Measurements from ENCODE around the gene DPH6.

The DPH6 gene

DNA sequence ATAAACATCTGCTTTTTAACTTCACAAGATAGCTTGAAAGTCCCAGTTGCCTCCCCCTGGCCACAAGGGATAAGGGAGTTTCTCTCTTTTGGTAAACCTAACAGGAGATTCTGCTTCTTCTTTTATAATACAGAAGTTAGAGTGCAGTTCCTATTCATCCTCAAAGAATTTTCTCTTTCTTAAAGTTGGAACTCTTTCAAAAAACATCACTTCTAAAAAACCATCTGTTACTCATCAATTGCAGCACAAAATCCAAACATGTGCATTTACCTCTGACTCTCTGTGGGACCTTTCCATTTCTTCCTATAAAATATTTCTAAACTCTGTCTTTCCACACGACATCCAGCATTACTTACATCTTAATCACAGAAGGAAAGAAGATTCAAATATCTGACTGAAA, 5.1 kb downstream of the DPH6 start:
- peak; percentile 41 for DNase-seq (ENCODE audit: low read depth)

DNA sequence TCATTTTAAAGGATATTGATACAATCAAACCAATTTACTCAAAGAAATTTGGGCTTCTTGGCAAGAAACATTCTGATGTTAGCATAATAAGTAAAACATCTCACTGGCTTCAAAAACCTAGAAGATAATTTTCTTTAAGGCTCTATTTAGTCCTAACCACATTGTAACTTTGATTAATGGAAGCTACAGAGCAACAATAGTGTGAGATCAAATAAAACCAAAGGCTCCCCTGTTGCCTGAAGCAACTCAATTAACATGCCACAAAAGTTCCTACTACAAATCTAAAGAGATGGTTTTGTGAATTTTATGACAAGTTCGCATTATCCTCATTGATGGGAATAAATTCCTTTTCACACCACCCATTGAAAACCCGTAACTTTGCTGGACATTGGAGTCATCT, 5.9 kb downstream of the DPH6 start:
- DNase-seq (ENCODE audit: low read depth) = no peak

DNA sequence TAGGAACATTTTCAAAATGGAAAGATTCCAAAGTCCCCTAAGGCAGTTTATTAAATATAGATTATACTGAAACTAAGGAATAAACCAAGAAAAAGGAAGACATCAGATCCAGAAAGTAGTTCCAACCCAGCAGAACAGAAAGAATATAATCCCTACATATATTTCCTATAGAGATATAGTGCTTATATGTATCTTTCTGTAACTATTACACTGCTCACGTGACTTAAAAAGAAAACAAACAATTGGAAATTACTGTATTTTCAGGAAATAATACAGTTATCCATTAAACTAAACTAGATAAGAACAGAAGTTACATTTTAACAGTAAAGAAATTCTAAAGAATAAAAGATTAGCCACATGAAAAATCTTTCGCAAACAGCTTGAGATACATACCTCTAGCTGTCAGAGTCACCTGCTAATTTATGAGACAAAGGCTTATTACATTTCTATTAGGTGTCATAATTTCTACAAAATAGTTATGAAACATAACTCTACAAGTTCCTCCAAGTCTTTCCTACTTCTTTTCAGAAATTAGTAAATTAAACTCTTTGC, 10.5 kb downstream of the DPH6 start:
- DNase-seq (ENCODE audit: low read depth) = no peak

DNA sequence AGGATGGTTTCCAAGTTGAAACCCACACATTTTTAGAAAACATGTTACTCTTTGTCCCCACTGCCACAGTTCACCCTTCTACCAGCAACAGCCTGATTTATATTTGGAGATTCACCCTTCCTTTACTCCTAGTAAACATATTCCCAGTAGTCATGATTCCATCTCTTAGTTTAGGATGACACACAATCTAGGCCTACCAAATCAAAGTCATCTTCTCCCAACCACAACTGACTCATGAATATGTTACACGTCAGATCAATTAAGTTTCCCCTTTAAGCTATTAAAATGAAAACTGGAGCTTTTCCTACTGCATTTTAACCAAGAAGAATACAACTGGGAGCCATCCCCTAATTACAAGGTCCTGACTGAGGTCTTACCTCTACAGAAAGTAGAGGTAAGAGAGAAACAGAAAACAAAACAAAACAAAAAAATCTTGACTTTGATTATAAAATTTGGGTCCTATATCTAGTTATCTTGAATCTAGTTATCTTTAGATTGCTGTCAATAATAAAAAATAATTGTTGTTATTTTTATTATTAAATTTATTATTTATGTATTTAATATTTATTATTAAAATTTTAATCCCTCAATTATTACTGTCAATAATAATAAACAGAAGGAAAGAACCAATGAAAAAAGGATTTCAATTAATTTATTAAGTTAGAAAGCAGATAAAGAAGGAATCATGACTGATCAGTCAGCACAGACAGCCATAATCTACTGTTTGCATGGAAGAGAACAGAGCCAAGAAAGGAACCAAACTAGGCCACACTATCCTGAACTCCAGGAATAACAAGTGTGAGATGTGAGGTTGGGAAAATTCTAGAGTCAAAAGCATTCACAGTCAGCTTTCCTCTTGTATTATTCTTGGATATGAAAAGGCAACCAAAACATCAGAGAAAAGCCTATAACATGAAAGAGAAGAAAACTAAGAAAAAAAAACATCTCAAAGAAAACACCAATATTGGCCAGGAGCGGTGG, 12.5 kb downstream of the DPH6 start:
- DNase-seq (ENCODE audit: low read depth) = no peak

DNA sequence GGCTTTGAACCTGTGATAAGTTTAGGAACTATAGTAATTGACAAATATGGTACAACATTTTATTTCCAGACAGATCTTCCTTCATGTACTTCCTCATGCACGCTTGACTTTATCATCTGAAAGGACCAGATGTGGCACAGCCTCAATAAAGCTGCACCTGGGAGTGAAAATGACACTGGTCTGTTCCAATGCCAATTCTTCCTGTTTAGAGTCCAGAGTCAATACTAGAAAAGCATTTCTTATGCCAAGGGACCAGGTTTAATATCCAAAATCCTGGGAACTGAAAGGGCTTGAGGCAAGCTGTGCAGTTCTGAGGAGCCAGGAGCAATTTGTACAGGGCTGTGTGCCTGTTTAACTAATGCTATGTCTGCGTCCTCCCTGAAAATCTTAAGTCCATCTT, 15.3 kb downstream of the DPH6 start:
- no peak for DNase-seq (ENCODE audit: low read depth)

- no peak for DNase-seq (ENCODE audit: low read depth)
Measured at GRCh38 chr15:35529784-35530183, 16.2 kb downstream of the DPH6 start.

DNA sequence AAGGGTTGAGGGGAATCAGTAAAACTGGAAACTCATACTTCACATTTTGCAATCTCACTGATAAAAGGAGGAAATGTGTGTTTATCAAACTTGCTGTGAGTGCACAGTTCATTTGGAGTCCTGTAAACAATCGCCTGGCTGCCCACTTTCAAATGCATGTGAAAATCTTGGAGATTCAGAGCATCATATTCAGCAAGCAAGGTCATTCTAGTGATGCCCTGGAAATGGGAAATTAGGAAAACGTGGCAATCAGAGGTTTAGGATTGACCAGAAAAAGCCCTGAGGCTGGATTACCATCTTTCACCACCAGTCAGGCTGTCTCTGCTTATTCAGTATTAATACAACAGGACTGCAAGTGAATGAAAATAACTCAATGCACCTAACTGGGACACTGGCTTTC, 23.9 kb downstream of the DPH6 start:
- DNase-seq (ENCODE audit: low read depth) = no peak

DNA sequence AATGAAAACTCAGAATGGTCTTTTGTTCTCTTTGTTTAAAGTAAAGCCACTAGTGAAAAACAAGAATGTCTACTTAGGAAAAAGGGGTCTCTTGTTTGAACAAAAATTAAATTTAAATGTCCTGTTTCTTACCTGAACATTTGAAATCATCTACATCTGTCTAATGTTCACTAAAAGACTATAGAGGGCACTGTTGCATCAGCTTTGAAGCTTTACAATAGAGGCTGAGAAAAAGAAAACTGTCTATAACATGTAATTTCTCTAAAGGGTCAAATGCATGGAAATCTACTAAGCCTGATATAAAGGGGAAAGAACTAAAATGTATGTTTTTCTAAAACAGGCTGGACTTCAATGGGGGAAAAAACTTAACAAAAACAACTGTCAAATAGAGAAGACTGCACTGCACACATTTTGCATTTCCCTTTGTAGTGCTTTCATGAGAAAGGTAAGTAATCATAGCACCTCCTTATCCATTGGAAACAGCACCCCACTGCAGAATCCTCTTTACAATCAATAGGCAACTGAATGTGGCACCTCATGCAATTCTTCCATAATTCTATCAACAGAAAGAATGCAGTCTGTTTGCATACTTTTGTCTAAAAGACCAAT, 26.3 kb downstream of the DPH6 start:
- DNase-seq (ENCODE audit: low read depth) = peak; percentile 39

DNA sequence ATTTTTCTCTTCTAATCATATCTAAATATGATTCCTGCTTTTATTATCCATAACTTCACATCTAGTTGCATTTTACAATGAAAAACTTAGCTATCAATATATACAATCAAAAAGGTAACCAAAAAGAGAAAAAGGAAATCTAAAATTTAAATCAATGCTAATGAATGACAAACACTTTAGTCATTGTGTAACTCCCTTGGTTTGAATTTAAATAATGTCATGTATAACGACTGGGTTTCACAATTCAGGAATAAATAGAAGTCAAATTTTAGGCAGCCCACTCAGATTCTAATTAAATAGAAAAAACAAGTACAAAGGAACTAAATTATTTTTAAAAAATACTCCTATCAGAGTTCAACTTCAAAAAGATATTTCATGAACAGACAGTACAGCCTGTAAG, 26.9 kb downstream of the DPH6 start:
- no peak for DNase-seq (ENCODE audit: low read depth)

DNA sequence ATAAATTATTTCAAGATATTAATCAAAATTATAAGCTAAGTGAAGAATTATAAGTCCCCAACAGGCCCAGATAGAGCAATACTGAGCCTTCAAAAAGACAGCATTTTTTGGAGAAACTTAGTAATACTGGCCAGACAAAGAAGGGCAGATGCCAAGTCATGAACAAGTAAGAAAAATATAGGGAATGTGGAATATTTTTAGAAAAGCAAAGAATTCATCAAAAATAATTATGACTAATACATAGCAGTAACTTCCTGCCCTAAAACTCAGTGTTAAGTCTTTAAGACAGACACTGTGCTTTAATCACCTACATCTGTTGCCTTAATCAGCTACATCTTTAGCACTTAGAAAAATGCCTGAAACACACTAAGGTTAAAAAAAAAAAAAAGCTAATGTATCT, 31.2 kb downstream of the DPH6 start:
- DNase-seq (ENCODE audit: low read depth) = peak; percentile 4

DNA sequence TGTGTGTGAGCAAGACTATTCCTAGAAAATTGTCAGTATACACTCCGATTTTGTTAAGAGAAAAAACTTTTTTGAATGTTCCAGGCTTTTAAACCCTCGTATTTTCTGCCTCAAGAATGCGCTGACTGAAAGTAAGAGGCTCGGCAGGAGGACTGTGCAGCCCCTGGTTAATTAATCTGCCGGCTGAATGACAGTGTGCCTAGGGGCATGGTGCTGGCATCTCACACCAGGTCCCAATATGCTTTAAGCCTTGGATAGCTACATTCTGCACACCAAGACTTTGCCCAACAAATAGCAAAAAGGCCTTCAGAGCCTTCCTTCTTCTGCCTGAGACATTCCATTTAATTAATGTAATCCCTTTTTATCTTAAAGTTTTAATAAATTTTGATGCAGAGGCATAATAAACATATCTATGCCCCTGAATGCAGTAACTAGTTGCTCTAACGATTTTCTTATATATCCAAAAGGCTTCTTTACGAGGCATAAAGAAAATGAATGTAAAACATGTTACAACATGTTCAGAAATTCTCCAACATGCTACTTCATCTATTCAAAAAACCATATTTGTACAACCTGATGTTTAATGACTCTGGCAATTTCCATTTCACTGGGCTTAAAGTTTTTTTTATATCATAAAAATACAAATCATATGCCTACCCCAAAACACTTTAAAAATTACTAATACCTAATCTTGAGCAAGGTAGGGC, 37.9 kb downstream of the DPH6 start:
- DNase-seq (ENCODE audit: low read depth) = no peak

- DNase-seq (ENCODE audit: low read depth) = no peak
Measured at GRCh38 chr15:35506272-35506870, 39.6 kb downstream of the DPH6 start.

DNA sequence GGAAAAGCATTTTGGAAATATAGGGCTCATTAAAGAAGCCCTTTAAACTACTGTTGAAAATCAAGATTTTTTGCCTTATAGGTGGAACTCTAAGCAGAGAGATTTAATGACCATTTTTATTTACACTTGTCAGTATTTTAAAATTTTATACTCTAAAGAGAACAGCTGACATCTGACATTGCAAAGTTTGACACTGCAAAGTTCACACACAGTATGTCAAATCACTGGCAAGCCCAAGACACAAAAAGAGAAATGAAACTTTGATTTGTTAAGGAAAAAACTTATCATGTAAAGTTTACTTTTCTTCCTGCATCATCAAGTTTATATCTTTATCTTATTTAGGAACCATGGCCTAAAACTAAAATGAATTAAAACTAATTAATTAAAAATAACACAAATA, 40.2 kb downstream of the DPH6 start:
- DNase-seq (ENCODE audit: low read depth) = no peak

- DNase-seq (ENCODE audit: low read depth) = no peak
Measured at GRCh38 chr15:35505141-35505540, 40.8 kb downstream of the DPH6 start.

DNA sequence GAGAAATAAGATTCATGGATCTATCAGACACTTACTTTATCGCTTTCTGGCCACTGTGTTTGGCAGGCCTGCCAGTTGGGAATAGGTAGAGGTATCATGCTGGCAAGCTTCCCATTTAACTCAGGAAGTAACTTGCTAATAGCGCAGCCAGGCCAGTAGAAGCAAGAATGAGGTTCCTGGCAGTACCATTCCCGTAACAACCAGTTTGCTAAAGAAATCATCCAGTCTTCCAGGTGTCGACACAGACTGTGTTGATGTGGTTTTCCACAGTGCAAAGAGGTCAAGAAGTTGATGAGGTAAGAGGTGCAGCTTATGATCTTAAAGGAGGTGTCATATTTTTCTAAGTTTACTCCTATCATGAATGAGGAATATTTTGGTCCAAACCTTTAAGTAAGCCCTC, 46.2 kb downstream of the DPH6 start:
- no peak for DNase-seq (ENCODE audit: low read depth)

- DNase-seq (ENCODE audit: low read depth) = no peak
Measured at GRCh38 chr15:35496585-35496984, 49.4 kb downstream of the DPH6 start.

DNA sequence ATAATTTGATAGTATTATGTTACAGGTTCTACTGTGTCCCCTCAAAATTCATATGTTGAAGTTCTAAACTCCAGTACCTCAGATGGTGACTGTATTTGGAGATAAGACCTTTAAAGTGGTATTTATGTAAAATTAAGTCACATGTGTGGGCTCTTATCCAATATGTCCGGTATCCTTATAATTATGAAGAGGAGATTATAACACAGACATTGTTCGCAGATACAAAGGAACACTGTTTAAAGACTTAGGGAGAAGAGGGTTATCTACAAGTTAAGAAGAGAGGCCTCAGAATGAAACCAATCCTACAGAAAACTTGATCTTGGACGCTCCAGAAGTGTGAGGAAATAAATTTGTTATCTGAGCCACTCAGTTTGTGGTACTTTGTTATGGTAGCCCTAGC, 50.9 kb downstream of the DPH6 start:
- no peak for DNase-seq (ENCODE audit: low read depth)

DNA sequence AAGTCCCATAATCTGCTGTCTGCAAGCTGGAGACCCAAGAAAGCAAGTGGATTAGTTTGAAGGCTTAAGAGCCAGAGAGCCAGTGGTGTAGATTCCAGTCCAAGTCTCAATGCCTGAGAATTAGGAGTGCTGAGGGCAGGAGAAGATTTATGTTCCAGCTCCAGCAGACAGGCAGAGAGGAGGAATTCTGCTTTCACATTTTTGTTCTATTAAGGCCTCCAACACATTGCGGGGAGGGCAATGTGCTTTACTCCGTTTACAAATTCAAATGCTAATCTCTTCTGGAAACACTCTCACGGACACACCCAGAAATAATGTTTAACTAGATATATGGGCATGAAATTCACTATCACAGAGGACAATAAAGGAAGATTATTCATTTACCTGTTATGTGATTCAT, 54.0 kb downstream of the DPH6 start:
- no peak for DNase-seq (ENCODE audit: low read depth)

DNA sequence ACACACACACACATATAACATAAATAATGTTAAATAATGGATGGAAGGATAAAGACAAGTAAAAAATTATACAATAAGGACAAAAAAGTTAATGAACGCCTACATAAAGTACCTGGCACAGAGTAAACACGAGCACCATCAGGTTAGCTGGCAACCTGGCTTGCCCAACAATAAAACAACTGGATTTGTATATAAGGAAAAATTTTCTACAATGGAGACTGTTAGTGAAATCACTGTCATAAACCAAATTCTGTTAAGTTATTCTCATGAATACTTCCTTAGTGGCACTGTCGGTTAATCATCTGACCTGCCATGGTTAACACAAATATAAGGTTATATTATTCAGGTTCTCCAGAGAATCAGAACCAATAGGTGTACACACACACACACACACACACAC, 54.8 kb downstream of the DPH6 start:
- no peak for DNase-seq (ENCODE audit: low read depth)

GRCh38 chr15:35490511-35490910, 55.5 kb downstream of the DPH6 start:
- DNase-seq (ENCODE audit: low read depth) = no peak

DNA sequence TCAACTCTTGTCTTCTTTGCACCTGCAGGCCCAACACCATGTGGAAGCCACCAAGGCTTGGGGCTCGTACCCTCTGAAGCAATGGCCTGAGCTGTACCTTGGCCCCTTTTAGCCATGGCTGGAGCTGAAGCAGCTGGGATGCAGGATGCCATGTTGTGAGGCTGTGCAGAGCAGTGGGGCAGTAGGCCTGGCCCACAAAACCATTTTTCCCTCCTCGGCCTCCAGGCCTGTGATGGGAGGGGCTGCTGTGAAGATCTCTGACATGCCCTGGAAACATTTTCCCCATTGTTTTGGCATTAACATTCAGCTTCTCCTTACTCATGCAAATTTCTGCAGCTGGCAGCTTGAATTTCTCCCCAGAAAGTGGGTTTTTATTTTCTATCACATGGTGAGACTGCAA, 58.5 kb downstream of the DPH6 start:
- no peak for DNase-seq (ENCODE audit: low read depth)

DNA sequence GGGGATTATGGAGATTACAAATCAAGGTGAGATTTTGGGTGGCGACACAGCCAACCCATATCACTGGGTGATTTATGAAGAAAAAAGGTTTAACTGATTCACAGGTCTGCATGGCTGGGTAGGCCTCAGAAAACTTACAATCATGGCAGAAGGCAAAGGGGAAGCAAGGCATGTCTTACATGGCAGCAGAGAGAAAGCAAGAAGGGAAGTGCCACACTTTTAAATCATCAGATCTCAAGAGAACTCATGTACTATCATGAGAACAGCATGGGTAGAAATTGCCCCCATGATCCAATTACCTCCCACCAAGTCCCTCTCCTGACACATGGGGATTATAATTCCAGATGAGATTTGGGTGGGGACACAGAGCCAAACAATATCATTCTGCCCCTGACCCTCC, 59.7 kb downstream of the DPH6 start:
- no peak for DNase-seq (ENCODE audit: low read depth)
